RWPE1 (cell line): ENCODE data around the gene PLCB1.

ENCODE experiments used
- CTCF ChIA-PET: fragments of 350-600 bp; sonication (Branson Sonifier 250); formaldehyde crosslinking; extraction: SDS; loops from one replicate; lab custom pipeline; 2021; lab: Yijun Ruan, JAX
- POLR2A ChIA-PET: fragments of 400-600 bp; formaldehyde crosslinking; extraction: SDS; loops from one replicate; lab custom pipeline; 2020; ENCODE audit warnings: antibody characterized with exemption; ENCODE audit not compliant: low non-redundant PET; lab: Yijun Ruan, JAX
- DNase-seq: peaks from one replicate; pipeline ENCODE4 v3.0.0; 2012; ENCODE audit warnings: low spot score
- H3K27ac ChIP-seq: fragments of 450-650 bp; 2 replicates; pipeline ENCODE4 v1.5.1; 2017
- CTCF ChIP-seq: fragments of 450-650 bp; conservative IDR thresholded peaks from 2 replicates; pipeline ENCODE4 v1.5.1; 2017; ENCODE audit warnings: low read depth, mild to moderate bottlenecking

Gene PLCB1

DNA sequence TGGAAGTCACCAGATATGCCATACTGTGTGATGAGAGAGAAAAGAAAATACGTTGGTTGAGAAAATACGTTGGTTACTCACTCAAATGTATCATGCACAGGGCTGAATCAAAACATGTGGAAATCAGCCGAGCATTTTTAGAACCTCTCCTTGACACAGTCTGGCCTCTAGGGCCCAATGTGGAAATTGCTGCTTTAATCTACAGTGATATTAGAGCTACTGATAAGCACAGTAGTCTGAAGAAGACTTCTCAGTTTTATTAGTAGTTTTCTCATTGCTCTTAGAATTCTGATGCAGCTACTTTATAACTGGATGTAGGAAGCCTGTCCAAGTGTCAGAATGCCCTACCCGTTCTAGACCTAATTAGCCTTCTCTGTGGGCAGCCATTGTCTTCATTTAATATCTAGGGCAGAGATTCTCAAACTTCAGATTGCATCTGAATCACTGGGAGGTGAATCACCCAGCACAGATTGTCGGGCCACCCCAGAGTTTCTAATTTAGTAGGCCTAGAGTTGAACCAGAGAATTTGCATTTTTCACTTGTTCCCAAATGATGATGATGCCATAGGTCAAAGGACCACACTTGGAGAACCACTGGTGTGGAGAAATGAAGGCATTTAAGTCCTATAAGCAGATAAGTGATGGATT is 229.1 kb downstream of the PLCB1 start:
- ChIA-PET CTCF (interaction anchor here (0.5 kb wide), 1 partner anchor 318 kb away, joined by 10 read pairs; no protein-coding TSS in a partner anchor), POLR2A (no interaction called here)
- H3K27ac ChIP-seq = no peak overlapping the region
- no peak for DNase-seq
- no peak for TF ChIP-seq CTCF

GRCh38 chr20:8361779-8362178 is 229.7 kb downstream of the PLCB1 start:
- CTCF ChIA-PET = interaction anchor here (0.5 kb wide), 1 partner anchor 318 kb away, joined by 10 read pairs; no protein-coding TSS in a partner anchor
- TF ChIP-seq CTCF = no peak
- no peak overlapping the region for H3K27ac ChIP-seq
- POLR2A ChIA-PET = no interaction called here
- DNase-seq = no peak

DNA sequence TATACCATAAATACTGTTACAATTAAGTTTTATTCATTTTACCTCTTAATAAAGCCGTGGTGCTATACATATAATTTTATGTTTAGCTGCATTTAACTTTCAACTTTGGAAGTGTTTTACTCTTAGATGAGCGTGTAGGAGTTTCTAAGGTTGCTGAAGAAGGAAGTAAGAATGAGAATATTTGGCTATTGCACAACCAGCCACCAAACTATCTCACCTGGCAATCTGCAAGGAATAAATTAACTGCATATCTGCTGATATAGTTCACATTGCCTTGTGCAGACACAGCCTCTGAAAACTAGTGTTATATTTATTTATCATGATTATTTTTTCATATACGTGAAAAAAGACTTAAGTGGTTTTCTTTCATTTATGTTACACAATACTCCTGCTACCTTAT is 230.4 kb downstream of the PLCB1 start:
- no peak for TF ChIP-seq CTCF
- ChIA-PET CTCF (no interaction called here), POLR2A (no interaction called here)
- no peak for DNase-seq
- H3K27ac ChIP-seq = no peak overlapping the region

- TF ChIP-seq CTCF = no peak
- no peak overlapping the region for H3K27ac ChIP-seq
- DNase-seq = no peak
- ChIA-PET POLR2A (no interaction called here), CTCF (no interaction called here)
Observed at GRCh38 chr20:8363970-8364733, 232.1 kb downstream of the PLCB1 start.

DNA sequence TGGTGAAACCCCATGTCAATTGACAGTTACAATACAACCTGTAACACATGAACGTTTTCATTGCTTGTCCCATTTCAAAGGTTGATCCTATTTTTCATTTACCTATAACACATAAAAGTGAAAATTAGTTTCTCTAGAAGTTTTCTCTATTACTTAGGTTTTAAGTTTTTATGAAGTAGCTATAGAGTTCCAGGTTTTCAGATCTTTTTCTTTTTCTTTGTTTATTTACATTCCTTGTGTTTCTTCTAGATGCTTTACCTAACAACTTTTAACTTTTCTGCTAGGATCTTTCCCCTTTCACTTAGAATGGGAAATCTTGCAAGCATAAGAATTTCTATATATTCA is 232.6 kb downstream of the PLCB1 start:
- TF ChIP-seq CTCF = no peak
- no peak overlapping the region for H3K27ac ChIP-seq
- POLR2A ChIA-PET = no interaction called here
- no peak for DNase-seq
- CTCF ChIA-PET = no interaction called here

DNA sequence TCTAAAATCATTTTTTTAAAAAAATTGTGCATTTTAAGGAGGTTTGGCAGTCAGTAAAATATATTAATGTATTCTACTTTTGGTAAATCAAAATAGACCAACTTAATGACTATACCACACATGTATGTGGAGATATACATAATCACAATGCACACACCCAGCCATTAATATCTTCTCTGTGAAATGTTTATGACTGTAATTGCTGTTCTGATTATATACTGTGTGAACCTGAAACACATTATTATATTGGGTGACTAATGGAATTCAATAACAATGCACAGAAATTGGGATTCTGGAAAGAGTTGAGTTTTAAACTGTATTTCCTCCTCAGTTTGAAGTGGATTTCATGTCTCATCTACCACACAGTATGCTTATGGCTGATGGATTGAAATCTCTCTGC is 233.6 kb downstream of the PLCB1 start:
- no peak overlapping the region for H3K27ac ChIP-seq
- ChIA-PET POLR2A (no interaction called here), CTCF (no interaction called here)
- no peak for DNase-seq
- TF ChIP-seq CTCF = no peak
